Activated B cell treated with CpG ODN at 0.5 μM for 24 hours (primary cell): Measurements from ENCODE around the gene ELP4. TPM values are rescaled to one million over a fixed set of nuclear protein-coding genes. Genes with fewer than 3 reads are reported as not detected.

Experiments
- ATAC-seq: fragments of 200-7000 bp; cut with Tn5 transposase; one replicate; pipeline ENCODE4 v1.10.0; 2021; ENCODE audit warnings: low read depth, mild to moderate bottlenecking, moderate library complexity
- CTCF ChIA-PET: fragments of 350-600 bp; sonication (Branson Sonifier 250); formaldehyde crosslinking; loops from one replicate; lab custom pipeline; 2021; ENCODE audit warnings: antibody characterized with exemption; lab: Charles Lee
- POLR2A ChIA-PET: fragments of 350-600 bp; sonication (Branson Sonifier 250); formaldehyde crosslinking; loops from one replicate; lab custom pipeline; 2021; ENCODE audit warnings: antibody characterized with exemption; lab: Charles Lee
- DNase-seq: peaks from one replicate; pipeline ENCODE4 v3.0.0; 2022
- H3K27ac Mint-ChIP-seq: one replicate; pipeline ENCODE4 v1.8.0; 2020; ENCODE audit warnings: mixed read lengths
- H3K27me3 Mint-ChIP-seq: one replicate; pipeline ENCODE4 v1.8.0; 2021; ENCODE audit warnings: mixed read lengths
- H3K36me3 Mint-ChIP-seq: one replicate; pipeline ENCODE4 v1.8.0; 2021; ENCODE audit warnings: low read depth, mixed read lengths
- H3K4me1 Mint-ChIP-seq: one replicate; pipeline ENCODE4 v1.8.0; 2021; ENCODE audit warnings: mixed read lengths
- H3K4me3 Mint-ChIP-seq: one replicate; pipeline ENCODE4 v1.8.0; 2020; ENCODE audit warnings: mild to moderate bottlenecking, mixed read lengths
- H3K9me3 Mint-ChIP-seq: one replicate; pipeline ENCODE4 v1.8.0; 2020; ENCODE audit warnings: mixed read lengths
- CTCF ChIP-seq: fragments of 200-600 bp; IDR thresholded peaks from one replicate; pipeline ENCODE4 v1.8.0; 2022; ENCODE audit warnings: antibody characterized with exemption, mild to moderate bottlenecking
- intact Hi-C: fragments of 100-400 bp; cut with micrococcal nuclease; formaldehyde crosslinking; loops from one replicate; pipeline ENCODE4 v1.15.1; 2024
- total RNA-seq: library from RNA; stranded (reverse); gene quantifications from 2 replicates; pipeline ENCODE4 v1.2.3, GENCODE V29; 2022

The ELP4 gene
- total RNA-seq, 1 donor from 2014 or later = 25.5 TPM

GRCh38 chr11:31788085-31788484, 278.5 kb downstream of the ELP4 start:
- DNase-seq = no peak
- POLR2A ChIA-PET = no interaction called here
- no peak for TF ChIP-seq CTCF
- CTCF ChIA-PET = no interaction called here
- H3K27ac Mint-ChIP-seq = no peak overlapping the region
- peaks cover 5% of the 10 kb centered on the region for H3K27me3 Mint-ChIP-seq
- ATAC-seq = no peak
- no peaks in the 10 kb centered on the region for H3K9me3 Mint-ChIP-seq
- intact Hi-C loops = no loop called here
- peaks cover 3% of the 10 kb centered on the region for H3K36me3 Mint-ChIP-seq
- H3K4me3 Mint-ChIP-seq = no peak overlapping the region
- no peaks in the 10 kb centered on the region for H3K4me1 Mint-ChIP-seq

- Mint-ChIP-seq H3K27me3 (peaks cover 12% of the 10 kb centered on the region), H3K4me3 (no peak overlapping the region), H3K9me3 (no peaks in the 10 kb centered on the region), H3K36me3 (no peaks in the 10 kb centered on the region), H3K27ac (no peak overlapping the region), H3K4me1 (no peaks in the 10 kb centered on the region)
- POLR2A ChIA-PET = no interaction called here
- CTCF ChIA-PET = interaction anchor here (0.7 kb wide), 1 partner anchor 281 kb away, joined by 3 read pairs; the partner anchor contains the start of genes ELP4 and IMMP1L
- no peak for TF ChIP-seq CTCF
- ATAC-seq (no peak), DNase-seq (no peak)
- intact Hi-C loops = no loop called here
Measured at GRCh38 chr11:31790649-31791048, 281.1 kb downstream of the ELP4 start.

GRCh38 chr11:31792036-31792435, 282.5 kb downstream of the ELP4 start:
- CTCF ChIA-PET = no interaction called here
- Mint-ChIP-seq H3K36me3 (no peaks in the 10 kb centered on the region), H3K4me1 (peaks cover 1% of the 10 kb centered on the region), H3K27me3 (peaks cover 24% of the 10 kb centered on the region), H3K4me3 (no peak overlapping the region), H3K27ac (no peak overlapping the region), H3K9me3 (no peaks in the 10 kb centered on the region)
- ATAC-seq (no peak), DNase-seq (no peak)
- no peak for TF ChIP-seq CTCF
- POLR2A ChIA-PET = no interaction called here
- intact Hi-C loops = no loop called here

- DNase-seq (no peak), ATAC-seq (no peak)
- H3K4me3 Mint-ChIP-seq = no peak overlapping the region
- POLR2A ChIA-PET = no interaction called here
- no peaks in the 10 kb centered on the region for H3K9me3 Mint-ChIP-seq
- H3K4me1 Mint-ChIP-seq = peaks cover 4% of the 10 kb centered on the region
- CTCF ChIA-PET = no interaction called here
- no peaks in the 10 kb centered on the region for H3K36me3 Mint-ChIP-seq
- TF ChIP-seq CTCF = no peak
- intact Hi-C loops = no loop called here
- H3K27me3 Mint-ChIP-seq = peaks cover 26% of the 10 kb centered on the region
- no peak overlapping the region for H3K27ac Mint-ChIP-seq
Measured at GRCh38 chr11:31792456-31792855, 282.9 kb downstream of the ELP4 start.

- no peaks in the 10 kb centered on the region for H3K9me3 Mint-ChIP-seq
- no peak overlapping the region for H3K27ac Mint-ChIP-seq
- H3K4me1 Mint-ChIP-seq = peaks cover 9% of the 10 kb centered on the region
- peaks cover 31% of the 10 kb centered on the region for H3K27me3 Mint-ChIP-seq
- no peak overlapping the region for H3K4me3 Mint-ChIP-seq
- no peak for TF ChIP-seq CTCF
- CTCF ChIA-PET = no interaction called here
- ATAC-seq = no peak
- H3K36me3 Mint-ChIP-seq = peaks cover 1% of the 10 kb centered on the region
- DNase-seq = no peak
- intact Hi-C loops = no loop called here
- POLR2A ChIA-PET = no interaction called here
Measured at GRCh38 chr11:31793264-31793663, 283.7 kb downstream of the ELP4 start.
